ENCODE data around the gene OGFRL1.

Gene OGFRL1

GRCh38 chr6:71338540-71339316 is 50.1 kb downstream of the OGFRL1 start:
- no peak overlapping the region for H2AFZ ChIP-seq (ENCODE audit: low read depth)
- H3K9ac ChIP-seq = no peak overlapping the region
- no peaks in the 10 kb centered on the region for H3K36me3 ChIP-seq (ENCODE audit: insufficient read depth)
- no peak overlapping the region for H3K4me3 ChIP-seq (IDR thresholded peaks at IDR 0.05; ENCODE audit: insufficient read depth, low read depth, low read length)
- no peak for TF ChIP-seq CTCF (conservative IDR thresholded peaks at IDR 0.05; ENCODE audit: low read depth, low read length)
- H3K27me3 ChIP-seq (ENCODE audit: insufficient read depth, low read depth) = no peaks in the 10 kb centered on the region
- no peaks in the 10 kb centered on the region for H3K4me1 ChIP-seq (ENCODE audit: low read depth, poor library complexity, severe bottlenecking)
- H4K20me1 ChIP-seq (ENCODE audit: insufficient read depth) = no peaks in the 10 kb centered on the region
- H3K4me2 ChIP-seq = no peak overlapping the region
- no peaks in the 10 kb centered on the region for H3K79me2 ChIP-seq (ENCODE audit: insufficient read depth, low read depth)
- H3K27ac ChIP-seq = no peak overlapping the region

DNA sequence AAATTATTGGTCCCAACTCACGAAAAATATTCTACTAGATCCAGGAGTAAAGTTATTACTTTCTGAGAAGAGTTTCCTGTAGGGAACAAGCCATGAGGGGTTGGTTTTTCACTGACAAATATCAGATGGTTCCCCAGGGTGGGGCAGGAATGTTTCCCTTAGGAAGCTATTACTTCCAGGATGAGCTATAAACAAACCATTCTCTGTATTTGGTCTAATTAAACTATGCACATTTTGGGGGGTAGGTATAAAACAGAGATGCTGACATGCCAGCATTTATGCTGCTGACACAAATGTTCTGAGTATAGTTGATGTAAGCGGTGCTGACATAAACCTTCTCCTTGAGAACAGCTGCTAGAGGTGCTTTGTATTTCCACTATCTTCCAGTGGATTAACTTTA is 54.2 kb downstream of the OGFRL1 start:
- no peaks in the 10 kb centered on the region for H3K36me3 ChIP-seq (ENCODE audit: insufficient read depth)

DNA sequence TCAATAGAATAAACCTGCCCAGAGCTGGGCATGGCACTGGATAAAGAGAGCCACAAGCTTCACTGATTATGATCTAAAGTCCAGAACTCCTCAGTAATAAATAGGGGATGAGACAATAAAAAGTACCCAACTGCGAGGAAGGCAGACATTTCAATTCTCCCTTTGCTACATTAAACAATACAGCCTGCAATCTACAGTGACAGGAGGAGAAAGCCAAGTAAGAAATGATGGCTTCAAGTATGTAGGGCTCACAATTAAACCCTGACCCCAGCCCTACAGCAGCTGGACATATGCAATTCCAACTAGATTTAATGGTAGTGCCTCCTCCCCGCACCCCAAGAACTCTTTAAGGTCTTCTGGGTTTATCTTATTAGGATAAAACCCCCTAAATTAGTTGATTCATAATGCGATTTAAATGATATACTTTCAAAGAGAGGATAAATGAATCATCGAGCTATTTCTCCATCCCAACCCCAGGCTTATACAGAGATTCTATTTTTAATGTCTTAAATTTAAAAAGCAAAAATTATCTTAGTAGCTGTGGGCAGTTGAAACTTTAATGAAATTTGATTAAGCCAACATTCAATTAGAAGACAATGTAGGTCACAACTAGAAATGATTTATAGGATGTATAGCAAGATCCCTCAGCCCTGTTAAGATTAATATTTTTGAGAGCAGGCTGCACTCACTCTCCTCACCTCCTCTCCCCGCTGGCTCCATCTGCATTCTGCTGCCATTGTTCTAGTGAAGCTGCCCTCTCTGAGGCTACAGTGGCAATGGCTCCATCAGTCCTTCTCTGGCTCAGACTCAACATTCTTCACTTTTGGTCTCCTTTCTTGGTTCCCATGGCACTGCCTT is 57.1 kb downstream of the OGFRL1 start:
- no peaks in the 10 kb centered on the region for H3K27me3 ChIP-seq (ENCODE audit: insufficient read depth, low read depth)
- TF ChIP-seq CTCF (conservative IDR thresholded peaks at IDR 0.05; ENCODE audit: low read depth, low read length) = no peak
- no peaks in the 10 kb centered on the region for H4K20me1 ChIP-seq (ENCODE audit: insufficient read depth)
- no peak overlapping the region for H3K4me3 ChIP-seq (IDR thresholded peaks at IDR 0.05; ENCODE audit: insufficient read depth, low read depth, low read length)
- no peak overlapping the region for H3K27ac ChIP-seq
- no peaks in the 10 kb centered on the region for H3K79me2 ChIP-seq (ENCODE audit: insufficient read depth, low read depth)
- H3K4me1 ChIP-seq (ENCODE audit: low read depth, poor library complexity, severe bottlenecking) = no peaks in the 10 kb centered on the region
- no peaks in the 10 kb centered on the region for H3K36me3 ChIP-seq (ENCODE audit: insufficient read depth)
- H3K9ac ChIP-seq = no peak overlapping the region
- no peak overlapping the region for H2AFZ ChIP-seq (ENCODE audit: low read depth)
- H3K4me2 ChIP-seq = no peak overlapping the region

More for the DNA sequence above, 54.2 kb downstream of the OGFRL1 start:
- Histone ChIP-seq H3K4me1 (ENCODE audit: low read depth, poor library complexity, severe bottlenecking) (no peaks in the 10 kb centered on the region), H4K20me1 (ENCODE audit: insufficient read depth) (no peaks in the 10 kb centered on the region), H3K4me2 (no peak overlapping the region), H3K27ac (no peak overlapping the region), H3K79me2 (ENCODE audit: insufficient read depth, low read depth) (no peaks in the 10 kb centered on the region), H3K9ac (no peak overlapping the region), H2AFZ (ENCODE audit: low read depth) (no peak overlapping the region), H3K4me3 (IDR thresholded peaks at IDR 0.05; ENCODE audit: insufficient read depth, low read depth, low read length) (no peak overlapping the region), H3K27me3 (ENCODE audit: insufficient read depth, low read depth) (no peaks in the 10 kb centered on the region)
- TF ChIP-seq CTCF (conservative IDR thresholded peaks at IDR 0.05; ENCODE audit: low read depth, low read length) = no peak

DNA sequence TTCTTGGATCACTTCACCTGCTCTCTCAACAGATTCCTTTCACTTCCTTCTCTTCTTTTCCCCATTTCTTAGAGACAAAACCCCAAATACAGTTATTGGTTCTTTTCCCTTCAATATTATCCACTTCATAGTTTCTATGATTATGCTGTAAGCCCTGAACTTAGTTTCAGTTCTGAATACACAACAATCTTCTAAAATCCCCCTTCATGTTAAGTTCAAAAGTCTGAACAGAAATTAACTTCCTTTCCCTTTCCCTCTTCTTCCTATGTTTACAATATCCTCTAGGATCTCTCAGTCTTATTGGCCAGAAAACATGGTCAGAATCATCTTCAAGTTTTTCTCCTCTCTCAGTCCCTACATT is 57.7 kb downstream of the OGFRL1 start:
- H2AFZ ChIP-seq (ENCODE audit: low read depth) = no peak overlapping the region
- H3K79me2 ChIP-seq (ENCODE audit: insufficient read depth, low read depth) = no peaks in the 10 kb centered on the region
- no peaks in the 10 kb centered on the region for H4K20me1 ChIP-seq (ENCODE audit: insufficient read depth)
- H3K4me1 ChIP-seq (ENCODE audit: low read depth, poor library complexity, severe bottlenecking) = no peaks in the 10 kb centered on the region
- no peak overlapping the region for H3K27ac ChIP-seq
- no peak overlapping the region for H3K4me3 ChIP-seq (IDR thresholded peaks at IDR 0.05; ENCODE audit: insufficient read depth, low read depth, low read length)
- H3K9ac ChIP-seq = no peak overlapping the region
- H3K27me3 ChIP-seq (ENCODE audit: insufficient read depth, low read depth) = no peaks in the 10 kb centered on the region
- no peak for TF ChIP-seq CTCF (conservative IDR thresholded peaks at IDR 0.05; ENCODE audit: low read depth, low read length)
- no peaks in the 10 kb centered on the region for H3K36me3 ChIP-seq (ENCODE audit: insufficient read depth)
- H3K4me2 ChIP-seq = no peak overlapping the region

All from KMS-11 (cell line).